ENCODE results near the gene MRGPRG.
A peak's percentile ranks its signal among the peaks of the same experiment; 100 is the strongest.

The MRGPRG gene

GRCh38 chr11:3225826-3226750 lies 7.5 kb upstream of the MRGPRG start:
- peak; percentile 44 to 66 for DNase-seq

GRCh38 chr11:3225159-3225758 lies 6.6 kb upstream of the MRGPRG start:
- no peak for DNase-seq

DNA sequence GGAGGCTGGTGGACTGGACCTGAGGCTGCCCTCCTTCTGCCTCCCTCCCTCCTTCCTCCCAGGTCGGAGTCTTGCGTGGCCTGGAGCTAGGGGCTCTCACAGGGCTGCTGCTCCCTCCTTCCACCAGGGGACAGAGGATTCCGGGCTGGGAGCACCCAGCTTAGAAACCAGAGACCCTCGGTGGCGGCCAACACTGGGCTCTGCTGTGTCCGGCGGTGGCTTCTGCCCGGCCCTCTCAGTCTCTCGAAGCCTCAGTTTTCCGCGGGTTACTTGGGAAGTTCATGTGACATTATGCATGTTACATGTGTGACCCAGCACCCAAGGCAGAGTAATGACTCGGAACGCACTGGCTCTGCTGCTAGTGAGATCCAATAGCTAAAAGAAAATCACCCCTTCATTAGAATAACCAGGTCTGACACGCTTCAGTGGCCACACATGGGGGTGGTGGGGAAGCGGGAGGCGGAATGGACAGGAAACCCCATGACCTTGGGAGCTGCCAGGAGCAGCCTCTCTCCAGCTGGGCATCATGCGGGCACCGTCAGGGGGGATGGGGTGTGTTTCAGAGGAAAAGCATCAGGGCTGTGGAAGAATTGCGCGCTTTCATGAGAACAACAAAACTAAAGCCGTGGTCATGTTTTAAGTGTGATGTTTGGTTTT lies 5.9 kb upstream of the MRGPRG start:
- DNase-seq: no peak

- DNase-seq: no peak
Measured at GRCh38 chr11:3223932-3224381, 5.3 kb upstream of the MRGPRG start.

DNA sequence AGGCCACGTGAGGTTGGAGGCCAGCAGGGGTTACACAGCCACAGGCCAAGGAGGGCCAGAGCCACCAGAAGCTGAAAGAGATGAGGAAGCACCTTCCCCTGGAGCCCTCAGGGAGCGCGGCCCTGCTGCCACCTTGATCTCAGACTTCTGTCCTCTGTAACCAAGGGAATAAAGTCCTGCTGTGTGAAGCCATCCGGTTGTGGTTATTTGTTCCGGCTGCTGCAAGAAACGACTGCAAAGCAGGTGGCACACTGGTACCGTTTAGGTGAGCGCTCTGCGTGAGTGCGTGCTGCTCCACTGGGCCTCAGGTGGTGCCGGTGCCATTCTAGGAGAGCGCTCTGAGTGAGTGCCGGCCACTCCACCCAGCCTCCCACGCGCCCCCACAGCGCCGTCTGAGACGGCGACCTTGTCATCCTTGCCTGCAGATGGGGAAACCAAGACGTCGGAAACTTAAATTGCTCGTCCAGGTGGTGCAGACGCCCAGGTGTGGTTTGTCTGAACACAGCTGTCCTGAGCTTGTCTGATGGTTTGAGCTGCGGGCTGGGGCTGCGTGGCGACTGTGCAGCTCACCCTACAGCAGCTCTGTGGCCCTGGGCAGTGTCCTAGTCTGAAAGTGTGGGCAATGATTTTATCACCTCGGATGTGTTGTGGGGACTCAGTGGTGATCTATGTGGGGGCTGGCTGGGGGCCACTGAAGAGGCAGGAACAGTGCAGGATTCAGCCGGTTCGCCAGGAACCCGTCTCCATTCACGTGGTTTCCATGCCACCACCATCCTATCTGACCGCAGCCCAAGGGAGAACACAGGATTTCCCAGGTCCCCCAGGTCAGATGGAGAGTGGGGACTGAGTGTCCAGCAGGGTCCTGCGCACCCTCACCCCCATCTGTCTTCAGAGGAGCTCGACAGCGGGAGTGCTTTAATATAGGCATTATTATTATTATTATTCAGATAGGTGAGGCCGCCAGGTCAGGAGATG lies 4.6 kb upstream of the MRGPRG start:
- no peak for DNase-seq

DNA sequence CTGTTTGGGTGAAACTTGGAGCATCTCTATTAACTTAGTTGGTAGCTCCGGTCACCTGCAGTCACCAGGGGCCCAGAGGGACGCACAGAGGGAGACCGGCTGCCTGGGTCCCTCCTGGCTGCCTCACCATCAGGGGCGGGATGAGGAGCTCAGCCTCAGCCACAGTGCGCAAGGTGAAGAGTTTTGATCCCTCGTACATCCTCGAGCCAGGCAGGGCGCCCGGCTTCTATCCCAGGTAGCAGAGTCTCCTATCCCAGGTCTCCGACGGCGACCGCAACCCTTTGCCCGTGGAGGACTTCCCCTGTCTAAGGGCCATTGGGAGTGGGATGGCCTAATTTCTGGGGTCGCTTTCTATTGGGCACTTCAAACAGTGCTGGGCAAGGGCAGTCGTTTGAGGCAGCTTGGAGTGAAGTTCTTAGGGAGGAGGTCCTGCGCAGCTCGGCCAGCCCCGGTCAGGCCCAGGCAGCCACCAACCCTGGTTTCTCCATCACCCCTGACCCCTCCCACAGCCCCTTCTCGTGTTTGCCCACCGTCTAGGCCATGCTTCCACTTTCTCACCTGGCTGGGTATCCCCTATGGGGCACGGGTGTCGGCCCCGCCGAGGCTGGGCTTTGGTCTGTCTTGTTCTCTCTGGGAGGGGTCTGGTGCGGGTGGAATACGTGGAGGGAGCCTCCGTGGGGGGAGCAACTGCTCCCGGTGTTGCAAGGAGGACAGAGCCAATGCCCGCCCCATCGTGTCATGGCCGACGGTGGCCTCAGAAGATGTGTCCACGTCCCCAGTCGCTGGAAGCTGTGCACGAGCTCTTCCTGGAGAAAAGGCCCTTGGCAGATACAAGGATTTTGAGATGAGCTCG lies 3.6 kb upstream of the MRGPRG start:
- DNase-seq: no peak

- no peak for DNase-seq
Measured at GRCh38 chr11:3221408-3222002, 2.9 kb upstream of the MRGPRG start.

GRCh38 chr11:3220521-3221407 lies 2.2 kb upstream of the MRGPRG start:
- no peak for DNase-seq

GRCh38 chr11:3220101-3220500 lies 1.5 kb upstream of the MRGPRG start:
- DNase-seq: no peak

GRCh38 chr11:3219281-3219892 lies 774 bp upstream of the MRGPRG start:
- DNase-seq: no peak

DNA sequence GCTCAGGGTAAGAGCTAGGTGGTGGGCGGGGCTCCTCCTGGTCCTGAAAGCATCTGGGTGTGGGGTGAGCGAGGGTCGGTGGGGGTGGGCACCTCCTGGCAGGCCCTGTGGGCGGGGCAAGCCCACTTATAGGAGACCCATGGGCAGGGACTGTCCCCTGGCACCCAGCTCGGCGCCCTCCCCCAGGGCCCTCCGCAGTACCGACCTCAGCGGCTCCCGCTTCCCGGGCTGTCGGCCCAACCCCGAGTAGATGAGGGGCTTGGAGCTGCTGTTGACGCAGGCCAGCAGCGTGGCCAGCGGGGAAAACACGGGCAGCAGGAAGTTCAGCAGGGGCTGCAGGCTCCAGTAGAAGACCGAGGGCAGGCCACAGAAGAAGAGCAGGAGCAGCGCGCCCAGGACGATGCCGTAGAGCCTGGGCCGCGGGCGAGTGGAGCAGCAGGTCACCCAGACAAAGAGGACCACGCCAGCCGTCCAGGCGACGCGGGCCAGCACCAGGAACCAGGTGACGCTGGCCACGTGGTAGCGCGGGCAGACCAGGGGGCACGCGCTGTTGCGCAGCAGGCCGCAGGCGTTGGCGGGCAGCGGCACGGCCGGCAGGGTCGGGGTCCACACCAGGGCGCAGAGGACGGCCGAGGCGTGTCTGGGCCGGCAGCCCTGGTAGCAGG lies 663 bp downstream of the MRGPRG start:
- DNase-seq: no peak

DNA sequence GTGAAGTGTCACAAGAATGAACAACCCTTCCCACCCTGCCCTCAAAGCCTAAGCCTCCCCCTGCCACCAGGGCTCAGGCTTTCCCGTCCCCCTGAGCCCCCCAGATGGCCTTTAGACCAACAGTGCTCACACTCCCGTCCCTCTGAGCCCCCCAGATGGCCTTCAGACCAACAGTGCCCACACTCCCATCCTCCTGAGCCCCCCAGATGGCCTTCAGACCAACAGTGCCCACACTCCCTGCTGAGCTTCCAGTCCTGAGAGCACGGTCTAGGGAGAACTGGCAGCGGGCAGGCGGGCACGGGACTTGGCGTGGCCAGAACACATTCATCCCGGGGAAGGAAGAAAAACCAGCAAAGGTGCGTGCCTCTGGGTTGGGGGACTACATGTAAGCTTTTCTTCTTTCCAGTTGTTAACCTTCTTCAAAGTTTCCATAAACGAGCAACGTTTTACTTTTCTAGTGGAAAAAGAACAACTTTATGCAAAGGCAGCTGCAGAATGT lies 2.5 kb downstream of the MRGPRG start:
- DNase-seq: no peak

GRCh38 chr11:3215346-3216026 lies 3.1 kb downstream of the MRGPRG start:
- no peak for DNase-seq

DNA sequence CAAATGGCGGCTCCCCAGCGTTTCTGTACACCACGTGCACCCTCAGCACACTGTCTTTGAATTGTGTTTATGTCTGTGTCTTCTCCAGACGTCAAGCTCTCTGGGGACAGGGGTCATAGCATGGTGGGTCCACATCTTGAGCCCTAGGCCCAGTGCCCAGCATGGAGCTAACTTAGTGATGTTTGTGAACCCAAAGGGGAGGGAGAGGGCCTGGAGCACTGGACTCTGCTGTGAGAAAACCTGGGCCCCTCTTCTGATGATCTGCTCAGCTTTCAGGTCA lies 4.3 kb downstream of the MRGPRG start:
- DNase-seq: no peak

DNA sequence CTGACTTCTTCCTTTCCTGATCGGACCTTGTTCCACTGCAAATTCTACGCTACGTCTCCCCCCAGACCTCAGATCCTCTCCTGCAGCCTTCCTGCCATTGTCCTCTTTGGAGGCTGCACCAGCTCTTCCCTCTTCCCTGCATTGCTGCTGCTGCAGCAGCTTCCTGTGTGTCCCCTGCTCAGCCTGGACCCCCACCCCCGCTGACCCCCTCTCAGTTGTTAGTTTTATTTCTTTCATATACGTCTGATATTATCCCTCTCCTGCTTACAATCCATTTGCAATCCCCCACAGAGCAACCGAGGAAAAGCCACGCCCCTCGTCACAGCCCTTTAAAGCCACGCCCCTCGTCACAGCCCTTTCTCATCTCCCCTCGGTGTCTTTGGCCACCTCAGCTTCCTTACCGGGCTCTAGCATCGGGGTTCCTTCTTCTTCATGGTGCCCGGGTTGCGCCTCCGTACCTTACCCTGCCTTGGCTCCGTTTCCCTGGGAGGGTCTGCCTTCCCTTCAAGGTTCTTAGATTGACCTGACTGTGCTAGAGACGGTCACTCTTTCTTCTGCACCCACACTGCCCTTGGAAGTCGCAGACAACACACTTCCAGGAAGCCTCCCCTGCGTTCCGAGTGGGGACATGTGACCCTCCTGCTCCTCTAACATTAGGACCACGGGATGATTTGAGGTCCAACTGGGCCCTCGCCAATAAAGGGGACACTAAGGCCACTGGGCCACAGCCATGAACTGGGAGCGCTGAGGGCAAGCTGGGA lies 4.8 kb downstream of the MRGPRG start:
- DNase-seq: no peak

GRCh38 chr11:3208272-3208671 lies 10.3 kb downstream of the MRGPRG start:
- no peak for DNase-seq

DNA sequence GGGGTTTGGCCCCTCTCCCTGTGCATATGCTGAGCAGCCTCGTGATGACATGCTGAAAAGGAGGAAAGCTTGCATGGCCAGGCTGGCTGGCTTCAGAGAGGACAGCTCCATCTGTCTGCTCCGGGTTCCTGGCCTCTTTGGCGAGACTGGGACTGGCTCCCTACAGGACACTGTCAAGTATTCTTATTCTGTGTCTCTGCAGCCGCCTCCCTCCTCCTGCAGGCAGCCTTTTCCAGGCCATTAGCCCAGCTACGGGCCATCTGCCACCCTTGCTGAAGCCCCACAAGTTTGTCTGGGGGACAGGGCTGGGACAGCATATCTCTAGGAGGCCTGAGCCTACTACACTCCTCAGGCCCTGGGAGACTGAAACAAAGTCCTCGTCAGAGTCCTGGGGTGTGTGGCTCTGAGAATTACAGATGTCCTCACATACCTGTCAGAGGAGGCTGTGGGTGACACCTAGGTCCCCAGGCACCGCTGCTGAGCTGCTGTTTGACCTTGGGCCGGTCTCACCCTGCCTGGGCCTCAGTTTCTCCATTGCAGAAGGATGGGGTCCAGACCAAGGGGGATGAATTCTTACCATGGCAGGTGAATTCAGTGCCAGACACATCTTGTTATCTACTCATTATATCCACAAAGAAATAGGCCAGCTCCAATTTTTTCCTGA lies 11.0 kb downstream of the MRGPRG start:
- no peak for DNase-seq

All from inflammatory macrophage (primary cell).